GM12878 (cell line): ENCODE results near the gene MAGIX. TPM values are rescaled to one million over a fixed set of nuclear protein-coding genes. Genes with fewer than 3 reads are reported as not detected.
A peak's percentile ranks its signal among the peaks of the same experiment; 100 is the strongest.
"Not testable (repeated sequence)": the region's sequence is repeated elsewhere in the genome, so short reads cannot be mapped to it uniquely, and the experiment has no call there.

Experiments used
- ATAC-seq: fragments of 200-7000 bp; cut with Tn5 transposase; 3 replicates; pipeline ENCODE4 v1.9.1; 2020; ENCODE audit warnings: mild to moderate bottlenecking, moderate library complexity
- BruUV-seq: library from RNA; stranded (reverse); fragments of 400-500 nt; replicated peaks from 2 replicates; lab custom pipeline; 2021; lab: Mats Ljungman, UMichigan
- CTCF ChIA-PET: fragments of 300-600 bp; sonication (Branson Sonifier 250); formaldehyde crosslinking; extraction: SDS; loops from one replicate; lab custom pipeline; 2021; ENCODE audit warnings: inconsistent platforms; lab: Yijun Ruan, JAX
- POLR2A ChIA-PET: fragments of 350-600 bp; formaldehyde crosslinking; extraction: SDS; loops from one replicate; lab custom pipeline; 2021; ENCODE audit warnings: inconsistent platforms; lab: Charles Lee
- RAD21 ChIA-PET: fragments of 300-600 bp; sonication (Branson Sonifier 250); formaldehyde crosslinking; loops from one replicate; lab custom pipeline; 2023; ENCODE audit warnings: antibody characterized with exemption; ENCODE audit not compliant: unreplicated experiment; lab: Charles Lee
- SMC1A ChIA-PET: fragments of 300-600 bp; sonication (Branson Sonifier 250); formaldehyde crosslinking; loops from one replicate; lab custom pipeline; 2023; ENCODE audit not compliant: unreplicated experiment, uncharacterized antibody; lab: Charles Lee
- DNase-seq: peaks from one replicate; pipeline ENCODE4 v3.0.0-alpha.2; 2011; ENCODE audit warnings: low read depth, low spot score
- FAIRE-seq: peaks from 3 replicates; lab custom pipeline; 2011; peaks lifted over from hg19 to GRCh38; lab: Jason Lieb, UNC
- H2AFZ ChIP-seq: 2 replicates; pipeline ENCODE4 v1.6.0; 2011; ENCODE audit warnings: low read depth, low read length, control low read depth; ENCODE audit not compliant: control insufficient read depth
- H3K27ac ChIP-seq: 2 replicates; pipeline ENCODE4 v1.5.1; 2011; ENCODE audit warnings: control low read depth; ENCODE audit not compliant: control insufficient read depth, insufficient read depth
- H3K27me3 ChIP-seq, 2 experiments: replicated peaks in 1 of 2; 2 replicates each; pipeline versions ENCODE4 v1.6.0 to v1.6.1; 2011; ENCODE audit warnings: low read length in 1 of 2; ENCODE audit not compliant: control insufficient read depth in 2 of 2, insufficient read depth in 2 of 2
- H3K36me3 ChIP-seq, 2 experiments: 2 replicates each; pipeline ENCODE4 v1.5.1; 2011; ENCODE audit warnings: low read length in 1 of 2; ENCODE audit not compliant: control insufficient read depth in 2 of 2, insufficient read depth in 2 of 2
- H3K4me1 ChIP-seq: 2 replicates; pipeline ENCODE4 v1.6.1; 2011; ENCODE audit warnings: mild to moderate bottlenecking, low read length, moderate library complexity, mixed read lengths; ENCODE audit not compliant: control insufficient read depth, insufficient read depth
- H3K4me2 ChIP-seq: 2 replicates; pipeline ENCODE4 v1.6.0; 2011; ENCODE audit warnings: control low read depth; ENCODE audit not compliant: control insufficient read depth, insufficient read depth
- H3K4me3 ChIP-seq: fragments of 200-600 bp; sonication (generic); 2 replicates; pipeline ENCODE4 v1.5.1; 2016
- H3K79me2 ChIP-seq: 2 replicates; pipeline ENCODE4 v1.6.0; 2011; ENCODE audit warnings: low read length; ENCODE audit not compliant: control insufficient read depth, insufficient read depth
- H3K9ac ChIP-seq: 2 replicates; pipeline ENCODE4 v1.8.0; 2011; ENCODE audit warnings: low read length, control low read depth, mixed read lengths; ENCODE audit not compliant: control insufficient read depth, insufficient read depth
- H3K9me3 ChIP-seq: replicated peaks from 3 replicates; pipeline ENCODE4 v1.5.1; 2011; ENCODE audit warnings: mild to moderate bottlenecking, low read length; ENCODE audit not compliant: control insufficient read depth, insufficient read depth
- H4K20me1 ChIP-seq: 2 replicates; pipeline ENCODE4 v1.6.0; 2011; ENCODE audit not compliant: control insufficient read depth, insufficient read depth
- BRCA1 ChIP-seq: IDR thresholded peaks from 2 replicates; pipeline ENCODE4 v1.6.1; 2011; ENCODE audit warnings: low read depth, low read length, improper control_type of control experiment
- GATAD2B ChIP-seq: fragments of 450-650 bp; conservative IDR thresholded peaks from 2 replicates; pipeline ENCODE4 v1.6.1; 2017; ENCODE audit warnings: low read depth, mild to moderate bottlenecking, moderate library complexity
- IKZF1 ChIP-seq: fragments of 450-650 bp; conservative IDR thresholded peaks from 2 replicates; pipeline ENCODE4 v1.6.1; 2017; ENCODE audit warnings: antibody characterized with exemption, mild to moderate bottlenecking
- JUNB ChIP-seq: IDR thresholded peaks from 2 replicates; pipeline ENCODE4 v1.6.1; 2016; ENCODE audit warnings: antibody characterized with exemption, mild to moderate bottlenecking
- RFX5 ChIP-seq: IDR thresholded peaks from 2 replicates; pipeline ENCODE4 v1.6.1; 2011; ENCODE audit warnings: low read depth, low read length, improper control_type of control experiment
- RUNX3 ChIP-seq: IDR thresholded peaks from 2 replicates; pipeline ENCODE4 v1.6.1; 2012; ENCODE audit warnings: low read length, inconsistent platforms
- SPI1 ChIP-seq: IDR thresholded peaks from 2 replicates; pipeline ENCODE4 v1.6.1; 2011; ENCODE audit warnings: low read depth, mild to moderate bottlenecking, low read length, moderate library complexity, borderline replicate concordance; ENCODE audit not compliant: insufficient read depth
- SREBF1 ChIP-seq: IDR thresholded peaks from 2 replicates; pipeline ENCODE4 v1.6.1; 2012; ENCODE audit warnings: mild to moderate bottlenecking, low read length
- TBL1XR1 ChIP-seq: IDR thresholded peaks from 2 replicates; pipeline ENCODE4 v1.6.1; 2012; ENCODE audit warnings: low read depth, low read length, improper control_type of control experiment
- TCF3 ChIP-seq: IDR thresholded peaks from 2 replicates; pipeline ENCODE4 v1.6.1; 2012; ENCODE audit warnings: low read depth, mild to moderate bottlenecking, low read length, borderline replicate concordance; ENCODE audit not compliant: insufficient read depth
- YBX1 ChIP-seq: fragments of 450-650 bp; IDR thresholded peaks from 2 replicates; pipeline ENCODE4 v1.6.1; 2016; ENCODE audit warnings: antibody characterized with exemption
- YY1 ChIP-seq: IDR thresholded peaks from 2 replicates; pipeline ENCODE4 v1.6.1; 2011; ENCODE audit warnings: low read depth, mild to moderate bottlenecking, low read length
- ZNF622 ChIP-seq: fragments of 450-650 bp; IDR thresholded peaks from 2 replicates; pipeline ENCODE4 v1.6.1; 2017; ENCODE audit warnings: mild to moderate bottlenecking, inconsistent platforms
- WGBS: methylation state at CpG from one replicate; pipeline ENCODE4 v1.1.6; 2016; ENCODE audit warnings: low lambda C conversion rate; ENCODE audit not compliant: insufficient replicate concordance, insufficient coverage; ENCODE audit errors: missing lambda C conversion rate; 5-methylcytosine and 5-hydroxymethylcytosine counted together
- in situ Hi-C: fragments of 300-500 bp; cut with MboI; formaldehyde crosslinking; loops from 9 replicates; pipeline ENCODE4 v1.14.3; 2018; ENCODE audit warnings: mixed read lengths
- intact Hi-C: fragments of 100-400 bp; cut with micrococcal nuclease; formaldehyde crosslinking; loops from one replicate; pipeline ENCODE4 v1.14.2; 2022; ENCODE audit not compliant: unreplicated experiment
- polyA plus RNA-seq, 11 experiments: library from polyadenylated mRNA; depleted of rRNA in 4 of 11; unstranded in 6 of 11; stranded (reverse) in 5 of 11; fragments of >200 nt; fragmentation: Nextera tagmentation in 4 of 11; fragmentation: Illumina TruSeq in 1 of 11; extraction: Ambion mirVana in 4 of 11; extraction: Trizol in 1 of 11; gene quantifications; 1 replicate in 1 of 11; 2 replicates in 10 of 11; pipeline versions ENCODE4 v1.2.1 to v1.2.3, GENCODE V29; 2011 to 2016; ENCODE audit warnings: inconsistent platforms in 2 of 11, missing spikeins in 2 of 11, low read depth in 1 of 11
- total RNA-seq, 4 experiments: library from RNA; depleted of rRNA in 3 of 4; stranded (reverse); fragments of >200 nt in 3 of 4; fragmentation: Illumina TruSeq in 1 of 4; extraction: Trizol in 1 of 4; gene quantifications; 2 replicates each; pipeline versions ENCODE4 v1.2.1 to v1.2.3, GENCODE V29; 2013 to 2021

MAGIX gene
- total and polyA plus RNA-seq, 10 of the 15 experiments (the other 5 are each of a cell fraction or from before 2014, with no cell fraction given): 0.03 to 2.5 (median 0.82) TPM

GRCh38 chrX:49172280-49172780, 9.8 kb downstream of the MAGIX start (continued):
- TF ChIP-seq TCF3 (no peak), SREBF1 (no peak), IKZF1 (peak; percentile 18; the same call in 1 of the 2 replicates), SPI1 (0 out of 2 replicates have a peak, but pooled peaks have one; percentile 11), JUNB (no peak), BRCA1 (no peak), RFX5 (no peak), YY1 (no peak), TBL1XR1 (no peak), RUNX3 (peak; percentile 5; the same call in 1 of the 2 replicates), GATAD2B (no peak), ZNF622 (no peak), YBX1 (no peak)
- TF ChIP-seq, all 136 proteins: peak for 14

- BruUV-seq, H3K9ac ChIP-seq, intact Hi-C loops, in situ Hi-C loops, RAD21 ChIA-PET, DNase-seq, H2AFZ ChIP-seq, H4K20me1 ChIP-seq, POLR2A ChIA-PET, FAIRE-seq, H3K36me3 ChIP-seq, H3K9me3 ChIP-seq, H3K27ac ChIP-seq, ATAC-seq, H3K79me2 ChIP-seq, H3K27me3 ChIP-seq: not testable (repeated sequence)
- peaks cover 14% of the 10 kb centered on the region; the same call in 1 of the 2 replicates for H3K4me1 ChIP-seq
- WGBS: 68% methylated on average over 8 of the region's 8 CpGs
- SMC1A ChIA-PET: interaction anchor here (2.6 kb wide), 1 partner anchor 16 kb away, joined by 7 read pairs; no protein-coding TSS in a partner anchor
- CTCF ChIA-PET: interaction anchor here (1.1 to 2.4 kb wide), 2 partner anchors 17 to 19 kb away, joined by 3 to 8 read pairs; no protein-coding TSS in a partner anchor
- H3K4me2 ChIP-seq: peak overlapping the region; percentile 72; the same call in 1 of the 2 replicates
- 0 out of 2 replicates have a peak overlapping the region, but pooled peaks have one; percentile 73 for H3K4me3 ChIP-seq
These were observed 11.0 kb downstream of the MAGIX start for GRCh38 chrX:49173544-49173943.
